ENCODE results near the gene TAS1R3.

TAS1R3 gene

DNA sequence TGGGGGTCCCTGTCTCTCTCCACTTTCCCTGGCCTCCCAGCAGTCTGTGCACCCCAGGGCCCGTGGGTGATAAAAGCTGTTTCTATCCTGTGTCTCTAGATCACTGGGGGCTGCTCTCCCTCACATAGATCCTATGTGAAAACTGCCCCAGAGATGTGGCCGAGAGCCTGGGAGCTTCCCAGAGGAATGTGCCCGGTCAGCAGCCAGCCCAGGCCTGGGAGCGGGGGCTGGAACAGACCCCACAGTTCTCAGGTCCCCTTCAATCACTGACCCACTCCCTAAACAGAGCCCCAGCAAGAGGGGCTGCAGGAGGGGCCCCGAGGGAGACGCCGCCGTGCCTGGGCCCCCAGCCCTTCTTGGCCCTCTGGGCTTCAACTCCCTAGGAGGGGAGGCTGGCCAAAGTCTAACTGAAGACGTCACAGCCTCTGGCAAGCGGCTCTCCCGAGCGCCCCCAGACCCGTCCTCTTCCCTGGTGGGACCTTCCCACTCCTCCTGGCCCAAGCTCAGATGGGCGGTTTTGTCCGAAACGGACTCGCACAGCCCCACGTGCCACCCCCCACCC is 26.9 kb downstream of the TAS1R3 start:
- no peak overlapping the region for H3K4me3 ChIP-seq (ENCODE audit: low read depth, low read length)
- TF ChIP-seq, protein P1, sequence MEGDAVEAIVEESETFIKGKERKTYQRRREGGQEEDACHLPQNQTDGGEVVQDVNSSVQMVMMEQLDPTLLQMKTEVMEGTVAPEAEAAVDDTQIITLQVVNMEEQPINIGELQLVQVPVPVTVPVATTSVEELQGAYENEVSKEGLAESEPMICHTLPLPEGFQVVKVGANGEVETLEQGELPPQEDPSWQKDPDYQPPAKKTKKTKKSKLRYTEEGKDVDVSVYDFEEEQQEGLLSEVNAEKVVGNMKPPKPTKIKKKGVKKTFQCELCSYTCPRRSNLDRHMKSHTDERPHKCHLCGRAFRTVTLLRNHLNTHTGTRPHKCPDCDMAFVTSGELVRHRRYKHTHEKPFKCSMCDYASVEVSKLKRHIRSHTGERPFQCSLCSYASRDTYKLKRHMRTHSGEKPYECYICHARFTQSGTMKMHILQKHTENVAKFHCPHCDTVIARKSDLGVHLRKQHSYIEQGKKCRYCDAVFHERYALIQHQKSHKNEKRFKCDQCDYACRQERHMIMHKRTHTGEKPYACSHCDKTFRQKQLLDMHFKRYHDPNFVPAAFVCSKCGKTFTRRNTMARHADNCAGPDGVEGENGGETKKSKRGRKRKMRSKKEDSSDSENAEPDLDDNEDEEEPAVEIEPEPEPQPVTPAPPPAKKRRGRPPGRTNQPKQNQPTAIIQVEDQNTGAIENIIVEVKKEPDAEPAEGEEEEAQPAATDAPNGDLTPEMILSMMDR (IDR thresholded peaks at IDR 0.05; ENCODE audit: insufficient read depth, low read depth, low read length, missing control alignments) = no peak
- DNase-seq (ENCODE audit: low read depth) = no peak

DNA sequence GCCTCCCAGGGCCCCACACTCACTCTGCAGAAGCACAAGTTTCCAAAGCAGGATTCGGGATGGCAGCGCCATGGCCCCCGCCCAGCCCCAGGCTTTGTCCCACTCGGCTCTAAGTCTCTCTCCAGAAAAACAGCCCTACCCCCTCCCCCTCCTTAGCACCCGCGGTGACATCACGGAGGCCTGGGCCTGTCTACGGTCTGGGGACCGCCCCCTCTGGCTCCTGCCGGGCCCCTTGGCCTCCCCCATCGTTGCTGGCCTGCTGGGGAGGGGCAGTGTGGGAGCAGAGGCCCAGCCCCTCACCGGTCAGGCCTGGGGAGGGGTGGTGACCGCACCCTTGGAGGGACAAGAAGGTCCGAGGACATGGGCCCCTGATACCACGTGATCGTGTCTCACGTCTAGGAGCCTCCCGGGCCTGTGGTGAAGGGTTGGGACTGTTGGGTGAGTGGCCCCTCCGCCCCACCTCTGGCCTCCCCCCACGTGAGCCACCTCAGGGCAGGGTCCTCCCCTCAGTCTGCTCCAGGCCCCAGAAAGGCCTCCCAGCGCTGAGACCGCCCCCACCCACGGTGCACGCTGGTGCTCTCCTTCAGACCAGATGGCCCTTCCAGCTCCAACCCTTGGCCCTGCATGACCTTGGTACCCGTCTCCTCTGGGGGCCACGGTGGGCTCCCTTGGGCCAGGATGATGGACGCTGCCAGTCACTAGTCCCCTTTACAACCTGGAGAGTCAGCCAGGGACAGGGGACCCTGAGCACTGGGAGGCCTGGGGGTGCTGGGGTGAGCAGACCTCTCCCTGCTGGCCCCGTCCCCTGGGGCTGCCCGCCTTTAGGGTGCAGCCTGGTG is 27.6 kb downstream of the TAS1R3 start, which contains the start of gene MXRA8:
Gene MXRA8, minus strand, starts transcription at position 123 of the 839 bp plus-strand sequence. Its CDS starts 51 bp downstream, at position 72.
- TF ChIP-seq, protein P1 (IDR thresholded peaks at IDR 0.05; ENCODE audit: insufficient read depth, low read depth, low read length, missing control alignments) = no peak
- no peak within 1 kb of the TSS for H3K4me3 ChIP-seq (ENCODE audit: low read depth, low read length)
- DNase-seq (ENCODE audit: low read depth) = no peak

GRCh38 chr1:1359308-1359663 is 28.2 kb downstream of the TAS1R3 start:
- H3K4me3 ChIP-seq (ENCODE audit: low read depth, low read length) = no peak overlapping the region
- TF ChIP-seq, protein P1 (IDR thresholded peaks at IDR 0.05; ENCODE audit: insufficient read depth, low read depth, low read length, missing control alignments) = no peak
- no peak for DNase-seq (ENCODE audit: low read depth)

GRCh38 chr1:1359664-1360468 is 28.8 kb downstream of the TAS1R3 start:
- TF ChIP-seq, protein P1 (IDR thresholded peaks at IDR 0.05; ENCODE audit: insufficient read depth, low read depth, low read length, missing control alignments) = no peak
- DNase-seq (ENCODE audit: low read depth) = no peak
- H3K4me3 ChIP-seq (ENCODE audit: low read depth, low read length) = no peak overlapping the region

DNA sequence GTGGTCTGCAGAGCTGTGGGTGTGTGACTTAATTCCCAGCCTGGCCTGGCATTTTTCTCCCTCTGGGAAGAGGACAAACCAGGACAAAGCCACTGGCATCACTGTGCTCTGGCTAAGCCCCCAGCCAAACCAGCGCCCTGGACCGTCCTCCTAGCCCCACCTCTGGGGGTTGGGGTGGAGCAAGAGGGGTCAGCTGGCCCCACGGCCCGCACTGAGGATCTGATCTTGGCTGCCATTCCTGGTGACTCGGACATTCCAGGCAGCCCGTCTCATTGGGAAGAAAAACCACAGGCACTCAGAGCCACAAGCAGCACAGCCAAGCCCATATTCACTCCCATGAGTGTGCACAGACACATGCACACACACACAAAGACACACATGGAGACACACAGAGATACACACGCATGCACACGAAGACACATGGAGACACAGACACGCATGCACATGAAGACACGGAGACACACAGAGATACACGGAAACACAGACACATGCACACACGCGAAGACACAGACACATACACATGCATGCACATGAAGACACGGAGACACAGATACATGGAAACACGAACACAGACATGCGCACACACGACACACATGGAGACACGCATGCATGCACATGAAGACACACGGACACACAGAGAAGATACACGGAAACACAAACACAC is 29.6 kb downstream of the TAS1R3 start:
- TF ChIP-seq, protein P1 (IDR thresholded peaks at IDR 0.05; ENCODE audit: insufficient read depth, low read depth, low read length, missing control alignments) = no peak
- H3K4me3 ChIP-seq (ENCODE audit: low read depth, low read length) = no peak overlapping the region
- no peak for DNase-seq (ENCODE audit: low read depth)

DNA sequence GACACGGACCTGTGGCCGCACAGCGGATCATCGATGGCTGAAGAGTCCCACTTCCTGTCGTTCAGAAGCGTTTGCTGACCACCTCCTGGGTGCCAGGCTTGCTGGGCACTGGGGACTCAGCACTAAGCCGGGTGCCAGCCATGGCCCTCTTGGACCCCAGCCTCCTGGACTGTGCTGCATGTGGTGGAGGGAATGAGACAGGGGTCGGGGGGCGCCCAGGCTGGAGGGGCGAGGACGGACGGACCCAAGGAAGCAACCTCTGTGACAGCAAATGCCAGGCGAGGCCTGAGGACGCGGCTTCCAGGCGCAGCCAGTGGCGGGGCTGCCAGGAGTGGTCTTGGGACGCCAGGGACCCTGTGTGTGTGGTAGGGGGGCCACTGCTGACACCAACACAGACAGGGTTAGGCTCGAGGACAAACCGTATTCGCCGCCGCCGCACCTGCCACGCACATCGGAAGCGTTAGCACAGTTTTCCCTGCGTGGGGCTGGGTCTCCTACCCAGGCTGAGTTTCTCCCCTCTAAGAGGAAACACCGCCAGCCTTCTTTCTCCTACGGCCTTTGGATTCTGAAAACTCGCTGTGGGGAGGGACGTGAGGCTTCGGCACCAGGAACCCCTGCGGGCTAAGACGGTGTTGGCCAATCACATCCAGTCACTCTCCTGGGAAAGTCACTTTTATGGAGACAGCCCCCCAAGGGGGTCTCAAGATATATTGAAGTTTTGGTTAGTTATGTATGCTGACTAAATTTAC is 30.3 kb downstream of the TAS1R3 start:
- TF ChIP-seq, protein P1 (IDR thresholded peaks at IDR 0.05; ENCODE audit: insufficient read depth, low read depth, low read length, missing control alignments) = no peak
- no peak overlapping the region for H3K4me3 ChIP-seq (ENCODE audit: low read depth, low read length)
- DNase-seq (ENCODE audit: low read depth) = no peak

Measured in GM12865 (cell line).